IMR-90 (cell line): ENCODE measurements around the gene C5. TPM values are rescaled to one million over a fixed set of nuclear protein-coding genes. Genes with fewer than 3 reads are reported as not detected.

ENCODE experiments used
- ATAC-seq: fragments of 200-7000 bp; cut with Tn5 transposase; 2 replicates; pipeline ENCODE4 v1.9.1; 2020; ENCODE audit warnings: low read depth, mild to moderate bottlenecking, moderate library complexity
- BruUV-seq: library from RNA; stranded (reverse); fragments of 400-500 nt; replicated peaks from 2 replicates; lab custom pipeline; 2021; lab: Mats Ljungman, UMichigan
- CTCF ChIA-PET: fragments of 300-600 bp; formaldehyde crosslinking; extraction: SDS; loops from one replicate; lab custom pipeline; 2021; ENCODE audit warnings: antibody characterized with exemption; lab: Yijun Ruan, JAX
- POLR2A ChIA-PET: fragments of 300-600 bp; sonication (Branson Sonifier 250); formaldehyde crosslinking; loops from one replicate; lab custom pipeline; 2022; ENCODE audit warnings: antibody characterized with exemption; ENCODE audit not compliant: unreplicated experiment; lab: Charles Lee
- DNase-seq: peaks from one replicate; pipeline ENCODE4 v3.0.0; 2013
- H2AFZ ChIP-seq: replicated peaks from 2 replicates; pipeline ENCODE3; 2013; ENCODE audit warnings: low read length, mild to moderate bottlenecking; ENCODE audit not compliant: poor library complexity
- H2AK5ac ChIP-seq: 2 replicates; pipeline ENCODE4 v1.6.1; 2013; ENCODE audit warnings: low read depth, low read length, inconsistent platforms
- H2AK9ac ChIP-seq: replicated peaks from 2 replicates; pipeline ENCODE3; 2013; ENCODE audit warnings: mild to moderate bottlenecking, low read depth, low read length, moderate library complexity; ENCODE audit not compliant: poor library complexity
- H2BK120ac ChIP-seq: 2 replicates; pipeline ENCODE4 v1.6.1; 2013; ENCODE audit warnings: low read depth, low read length, inconsistent platforms
- H2BK15ac ChIP-seq: 3 replicates; pipeline ENCODE4 v1.6.1; 2013; ENCODE audit warnings: low read depth, low read length, inconsistent platforms
- H2BK20ac ChIP-seq: 2 replicates; pipeline ENCODE4 v1.6.1; 2013; ENCODE audit warnings: low read depth, mild to moderate bottlenecking, inconsistent platforms, low read length, moderate library complexity
- H2BK5ac ChIP-seq: 2 replicates; pipeline ENCODE4 v1.6.1; 2013; ENCODE audit warnings: mild to moderate bottlenecking, low read depth, low read length, inconsistent platforms; ENCODE audit not compliant: poor library complexity, severe bottlenecking
- H3K14ac ChIP-seq: replicated peaks from 2 replicates; pipeline ENCODE4 v1.6.1; 2013; ENCODE audit warnings: low read depth, low read length, inconsistent platforms
- H3K18ac ChIP-seq: 2 replicates; pipeline ENCODE4 v1.6.1; 2013; ENCODE audit warnings: low read depth, low read length, control low read depth
- H3K23ac ChIP-seq: 2 replicates; pipeline ENCODE4 v1.6.1; 2013; ENCODE audit warnings: low read depth, low read length, inconsistent platforms
- H3K27ac ChIP-seq: 2 replicates; pipeline ENCODE4 v1.5.1; 2013; ENCODE audit warnings: mild to moderate bottlenecking, control low read depth, low read length; ENCODE audit not compliant: insufficient read depth
- H3K27me3 ChIP-seq: 2 replicates; pipeline ENCODE4 v1.6.1; 2013; ENCODE audit warnings: low read length; ENCODE audit not compliant: control insufficient read depth, insufficient read depth
- H3K36me3 ChIP-seq: 2 replicates; pipeline ENCODE4 v1.6.1; 2013; ENCODE audit warnings: low read length, mixed read lengths; ENCODE audit not compliant: control insufficient read depth, insufficient read depth
- H3K4ac ChIP-seq: 2 replicates; pipeline ENCODE4 v1.6.1; 2013; ENCODE audit warnings: low read depth, low read length, inconsistent platforms
- H3K4me1 ChIP-seq: 2 replicates; pipeline ENCODE4 v1.6.1; 2013; ENCODE audit warnings: low read length, mixed read lengths; ENCODE audit not compliant: control insufficient read depth, insufficient read depth
- H3K4me2 ChIP-seq: 2 replicates; pipeline ENCODE4 v1.6.1; 2013; ENCODE audit warnings: low read depth, mild to moderate bottlenecking, control low read depth, low read length, moderate library complexity
- H3K4me3 ChIP-seq: 2 replicates; pipeline ENCODE4 v1.5.1; 2013; ENCODE audit warnings: low read depth, mild to moderate bottlenecking, control low read depth, low read length, moderate library complexity; ENCODE audit not compliant: insufficient read depth
- H3K56ac ChIP-seq: 2 replicates; pipeline ENCODE4 v1.6.1; 2013; ENCODE audit warnings: low read length, inconsistent platforms; ENCODE audit not compliant: insufficient read depth; ENCODE audit errors: extremely low read depth
- H3K79me1 ChIP-seq, 2 experiments: 2 replicates each; pipeline ENCODE4 v1.6.1; 2013; ENCODE audit warnings: low read length in 2 of 2, inconsistent platforms in 1 of 2, low read depth in 1 of 2
- H3K9ac ChIP-seq: 2 replicates; pipeline ENCODE4 v1.6.1; 2013; ENCODE audit warnings: low read depth, low read length, control low read depth
- H3K9me1 ChIP-seq: 2 replicates; pipeline ENCODE4 v1.6.1; 2013; ENCODE audit warnings: low read length, inconsistent platforms; ENCODE audit not compliant: insufficient read depth
- H3K9me3 ChIP-seq: 2 replicates; pipeline ENCODE4 v1.6.1; 2013; ENCODE audit warnings: low read length; ENCODE audit not compliant: control insufficient read depth, insufficient read depth
- H4K20me1 ChIP-seq: 2 replicates; pipeline ENCODE4 v1.6.1; 2013; ENCODE audit warnings: low read length, inconsistent platforms; ENCODE audit not compliant: insufficient read depth
- H4K5ac ChIP-seq: 2 replicates; pipeline ENCODE4 v1.6.1; 2013; ENCODE audit warnings: mild to moderate bottlenecking, low read depth, low read length, control low read depth
- H4K8ac ChIP-seq, 2 experiments: 2 replicates each; pipeline ENCODE4 v1.6.1; 2013; ENCODE audit warnings: low read depth in 2 of 2, low read length in 2 of 2, control low read depth in 1 of 2, inconsistent platforms in 1 of 2
- H4K91ac ChIP-seq: 2 replicates; pipeline ENCODE4 v1.6.1; 2013; ENCODE audit warnings: low read depth, low read length, inconsistent platforms; ENCODE audit not compliant: insufficient read depth
- MAZ ChIP-seq: IDR thresholded peaks from 2 replicates; pipeline ENCODE4 v1.6.1; 2012; ENCODE audit warnings: low read depth, mild to moderate bottlenecking, low read length, improper control_type of control experiment, moderate library complexity, borderline replicate concordance
- RFX5 ChIP-seq: IDR thresholded peaks from 2 replicates; pipeline ENCODE4 v1.8.0; 2012; ENCODE audit warnings: low read depth, mild to moderate bottlenecking, low read length, moderate library complexity
- WGBS, 2 experiments: methylation state at CpG; one replicate each; pipeline versions ENCODE4 v1.1.5 to v1.1.7; 2013; ENCODE audit warnings: missing lambda C conversion rate in 2 of 2; ENCODE audit not compliant: insufficient read length in 1 of 2; ENCODE audit errors: extremely low coverage in 2 of 2; 5-methylcytosine and 5-hydroxymethylcytosine counted together
- dilution Hi-C: fragments of 300-500 bp; cut with HindIII; formaldehyde crosslinking; loops from one replicate; pipeline ENCODE4 v1.14.3; 2018; ENCODE audit warnings: low sequenced_read_pairs; ENCODE audit not compliant: unreplicated experiment
- in situ Hi-C: fragments of 300-500 bp; cut with MboI; formaldehyde crosslinking; loops from 3 replicates; pipeline ENCODE4 v1.14.3; 2019; ENCODE audit warnings: low sequenced_read_pairs, inconsistent platforms, mixed read lengths
- intact Hi-C: fragments of 100-400 bp; cut with micrococcal nuclease; formaldehyde crosslinking; loops from 2 replicates; pipeline ENCODE4 v1.10.0; 2022
- polyA plus RNA-seq, 3 experiments: library from polyadenylated mRNA; depleted of rRNA; stranded (reverse); fragments of >200 nt; gene quantifications; 2 replicates each; pipeline ENCODE4 v1.2.3, GENCODE V29; 2012; ENCODE audit warnings: low replicate concordance in 1 of 3
- total RNA-seq: library from RNA; depleted of rRNA; stranded (reverse); fragments of >200 nt; gene quantifications from 2 replicates; pipeline ENCODE4 v1.2.3, GENCODE V29; 2012

The C5 gene
- total and polyA plus RNA-seq, 2 of the 4 experiments (the other 2 are of a cell fraction), result 1.5 to 2.3 TPM

GRCh38 chr9:120913647-120914264 is 136.3 kb downstream of the C5 start:
- ATAC-seq (no peak), DNase-seq (no peak)
- Histone ChIP-seq H2BK5ac (no peak overlapping the region), H2AFZ (no peak overlapping the region), H4K91ac (no peak overlapping the region), H2BK120ac (no peak overlapping the region), H3K4me3 (no peak overlapping the region), H4K20me1 (no peaks in the 10 kb centered on the region), H3K27me3 (no peaks in the 10 kb centered on the region), H2BK15ac (no peak overlapping the region), H2AK9ac (no peak overlapping the region), H2BK20ac (no peak overlapping the region), H4K8ac (no peak overlapping the region), H3K18ac (no peak overlapping the region), H3K9me3 (0 out of 2 replicates have a peak, but pooled peaks cover 2% of the 10 kb centered on the region), H3K14ac (no peak overlapping the region), H3K9me1 (peaks cover 25% of the 10 kb centered on the region), H3K36me3 (peaks cover 6% of the 10 kb centered on the region), H4K5ac (no peak overlapping the region), H3K79me1 (peaks cover 0 to 12% of the 10 kb centered on the region in 2 experiments; a peak in 2 of 4 replicates), H3K4me2 (no peak overlapping the region), H2AK5ac (no peak overlapping the region), H3K23ac (no peak overlapping the region), H3K4ac (no peak overlapping the region), H3K27ac (no peak overlapping the region), H3K56ac (no peak overlapping the region), H3K4me1 (peaks cover 4% of the 10 kb centered on the region), H3K9ac (no peak overlapping the region)
- no CpG with 5 or more reads among the region's 4 CpGs for WGBS, 2 experiments
- BruUV-seq, result no TSS peak
- ChIA-PET POLR2A (no interaction called here), CTCF (no interaction called here)
- TF ChIP-seq MAZ (peak; percentile 13; the same call in 1 of the 2 replicates), RFX5 (no peak)
- dilution Hi-C loops (no loop called here), in situ Hi-C loops (no loop called here), intact Hi-C loops (no loop called here)
